ENCODE measurements around the gene KIF16B.

KIF16B gene

DNA sequence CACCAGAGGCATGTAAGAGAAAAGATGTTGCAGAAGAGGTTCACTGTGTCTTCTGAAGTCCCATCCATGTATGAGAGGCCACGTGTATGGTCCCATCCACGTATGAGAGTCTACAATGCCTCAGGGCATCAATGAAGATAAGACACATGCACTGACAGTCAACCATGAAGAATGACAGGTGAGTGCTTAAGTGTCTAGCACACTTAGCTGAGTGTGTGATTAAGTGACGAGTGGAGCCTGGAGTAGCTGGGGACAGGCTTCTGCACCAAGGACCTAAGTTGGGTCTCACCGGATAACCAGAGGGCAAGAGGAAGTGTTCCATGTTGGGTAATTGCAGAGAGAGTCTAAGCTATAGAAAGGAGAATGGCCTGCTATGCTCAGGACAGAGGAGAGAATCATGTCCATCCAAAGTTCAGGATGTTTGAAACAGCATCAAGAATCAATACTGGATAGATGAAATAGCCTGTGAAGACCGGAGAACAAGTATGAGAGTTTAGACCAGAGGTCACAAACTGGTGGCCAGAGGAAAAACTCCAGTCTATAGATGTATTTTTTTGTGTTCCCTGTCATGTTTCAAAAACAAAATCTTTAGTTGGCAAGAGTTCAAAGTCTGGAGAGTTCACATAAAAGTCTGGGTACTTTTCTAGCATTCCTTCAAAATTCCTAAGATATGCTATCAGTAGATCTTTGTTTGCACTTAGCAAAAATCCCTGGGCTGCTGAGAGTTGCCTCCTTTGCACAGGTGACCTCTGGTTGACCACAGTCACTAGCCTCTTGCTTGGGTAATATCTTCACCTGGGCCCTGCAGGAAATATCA, 165.8 kb downstream of the KIF16B start:
- H3K27ac ChIP-seq, result no peak overlapping the region
- DNase-seq (ENCODE audit: low read depth, low spot score), result no peak

DNA sequence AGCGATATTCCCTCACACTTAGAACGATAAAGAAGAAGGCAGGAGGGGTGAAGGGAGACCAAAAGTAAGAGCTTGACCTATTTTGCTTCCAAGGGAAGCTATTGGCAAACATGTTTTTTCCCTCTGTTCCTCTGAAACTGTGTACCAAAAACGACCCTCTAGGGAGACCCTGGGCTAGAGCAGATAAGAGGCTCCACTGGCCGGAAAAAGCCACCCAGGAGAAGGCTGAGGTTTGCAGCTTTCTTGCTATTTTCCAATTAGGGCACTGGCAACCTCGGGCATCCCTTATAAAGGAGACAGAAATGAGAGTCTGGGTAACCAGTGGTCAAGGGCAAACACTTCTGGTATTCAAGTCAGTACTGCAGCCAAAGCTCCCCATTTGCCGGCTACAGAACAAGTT, 168.0 kb downstream of the KIF16B start:
- DNase-seq (ENCODE audit: low read depth, low spot score), result no peak
- no peak overlapping the region for H3K27ac ChIP-seq

DNA sequence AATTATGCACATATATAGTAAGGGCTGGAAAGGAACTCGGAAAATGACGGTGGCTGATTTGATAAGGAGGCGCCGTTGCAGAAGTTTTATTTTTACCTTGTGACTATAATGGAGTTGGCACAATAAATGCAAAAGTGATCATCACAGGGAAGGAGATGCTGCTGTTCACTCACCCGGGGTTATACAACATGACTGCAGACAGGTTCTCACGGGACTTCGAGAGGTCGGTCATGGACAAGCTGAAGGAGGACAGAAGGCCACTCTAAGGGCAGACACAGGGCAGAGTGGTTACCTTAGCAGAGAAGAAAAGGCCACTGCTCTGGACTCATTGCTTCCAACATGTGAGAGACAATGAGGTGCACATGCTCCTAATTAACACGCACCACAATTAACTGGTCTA, 168.6 kb downstream of the KIF16B start:
- no peak for DNase-seq (ENCODE audit: low read depth, low spot score)
- H3K27ac ChIP-seq, result no peak overlapping the region

DNA sequence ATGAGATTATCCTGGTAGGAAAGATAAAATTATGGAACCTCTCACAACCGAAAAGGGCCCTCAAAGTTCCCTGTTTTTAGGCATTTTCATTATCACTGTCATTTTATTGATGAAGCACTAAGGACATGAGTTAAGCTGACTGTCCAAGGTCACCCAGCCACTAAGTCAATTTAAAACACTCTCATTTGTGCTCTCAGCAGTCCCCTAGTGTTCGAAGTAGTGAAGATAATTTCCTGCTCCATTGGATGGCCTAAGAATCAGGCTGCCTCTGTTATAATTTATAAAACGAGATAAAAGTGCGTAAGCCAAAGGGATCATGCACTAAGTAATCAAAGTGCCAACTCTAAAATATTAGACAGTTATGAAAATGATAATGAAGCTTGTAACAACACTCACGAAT, 169.1 kb downstream of the KIF16B start:
- DNase-seq (ENCODE audit: low read depth, low spot score), result no peak
- H3K27ac ChIP-seq, result no peak overlapping the region

DNA sequence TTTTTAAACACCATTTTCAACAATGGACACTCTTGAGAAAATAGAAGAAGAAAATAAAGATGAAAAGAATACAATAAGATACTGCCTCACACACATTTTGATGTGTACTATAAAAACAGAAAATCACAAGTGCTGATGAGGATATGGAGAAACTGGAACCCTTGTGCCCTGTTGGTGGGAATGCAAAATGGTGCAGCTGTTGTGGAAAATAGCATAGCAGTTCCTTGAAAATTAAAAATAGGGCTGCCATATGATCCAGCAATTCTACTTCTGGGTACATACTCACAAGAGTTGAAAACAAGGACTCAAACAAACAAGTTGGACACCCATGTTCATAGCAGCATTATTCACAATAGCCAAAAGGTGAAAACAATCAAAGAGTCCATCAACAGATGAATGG, 173.0 kb downstream of the KIF16B start:
- DNase-seq (ENCODE audit: low read depth, low spot score), result no peak
- no peak overlapping the region for H3K27ac ChIP-seq

DNA sequence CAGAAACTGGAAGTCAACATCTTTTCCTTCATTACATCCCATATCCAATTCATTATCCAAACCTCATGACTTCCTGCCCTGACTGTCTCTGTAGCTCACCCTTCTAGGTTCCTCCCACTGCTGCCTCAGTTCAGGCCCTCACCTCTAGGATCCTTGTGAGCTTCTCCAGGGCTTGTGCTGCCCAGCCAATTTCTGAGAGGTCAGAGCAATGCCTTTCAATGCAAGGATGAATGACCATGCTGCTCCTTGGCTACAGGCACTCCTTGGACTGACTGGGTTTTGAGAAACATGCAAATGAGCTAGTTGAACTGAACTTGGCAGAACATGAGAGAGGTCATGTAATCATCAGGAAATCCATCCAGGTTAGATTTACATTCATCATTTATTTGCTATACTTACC, 173.4 kb downstream of the KIF16B start:
- H3K27ac ChIP-seq, result no peak overlapping the region
- no peak for DNase-seq (ENCODE audit: low read depth, low spot score)

DNA sequence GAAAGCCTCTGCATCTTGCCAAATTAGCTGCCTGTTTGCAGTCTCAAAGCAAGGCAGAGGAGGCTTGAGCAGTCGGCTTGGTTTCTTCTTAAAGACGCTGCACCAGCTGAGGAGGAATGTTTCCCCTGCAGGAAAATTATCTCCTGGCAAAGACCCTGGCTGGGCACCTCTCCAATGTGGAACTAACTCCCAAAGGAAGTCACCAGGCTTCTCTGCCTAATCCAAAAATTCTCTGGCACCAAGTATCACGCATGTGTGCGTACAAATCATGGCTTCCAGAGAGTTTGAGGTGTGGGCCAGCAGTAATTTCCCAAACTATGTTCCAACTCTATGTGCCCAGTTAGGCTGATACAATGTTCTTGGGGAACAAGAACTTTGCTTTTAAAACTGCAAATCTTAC, 176.2 kb downstream of the KIF16B start:
- DNase-seq (ENCODE audit: low read depth, low spot score), result no peak
- H3K27ac ChIP-seq, result no peak overlapping the region

DNA sequence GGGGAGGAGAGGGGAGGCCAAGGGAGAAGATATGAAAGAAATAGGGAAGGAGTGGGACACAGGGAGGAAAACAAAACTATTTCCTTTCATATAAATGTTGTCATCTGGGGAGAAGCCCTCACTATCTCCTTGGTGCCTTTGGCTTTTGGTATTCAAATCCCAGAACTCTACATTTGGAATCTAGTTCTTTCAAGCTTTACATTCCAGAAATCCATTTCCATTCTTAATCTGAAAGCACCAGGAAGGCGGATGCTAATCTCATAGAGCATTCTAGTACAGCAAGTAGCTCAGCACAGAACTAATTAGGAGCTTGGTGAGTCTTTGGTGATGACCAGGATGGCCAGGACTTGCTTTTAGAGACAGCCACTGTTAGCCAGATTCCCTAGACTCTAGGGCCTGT, 177.9 kb downstream of the KIF16B start:
- H3K27ac ChIP-seq, result no peak overlapping the region
- no peak for DNase-seq (ENCODE audit: low read depth, low spot score)

DNA sequence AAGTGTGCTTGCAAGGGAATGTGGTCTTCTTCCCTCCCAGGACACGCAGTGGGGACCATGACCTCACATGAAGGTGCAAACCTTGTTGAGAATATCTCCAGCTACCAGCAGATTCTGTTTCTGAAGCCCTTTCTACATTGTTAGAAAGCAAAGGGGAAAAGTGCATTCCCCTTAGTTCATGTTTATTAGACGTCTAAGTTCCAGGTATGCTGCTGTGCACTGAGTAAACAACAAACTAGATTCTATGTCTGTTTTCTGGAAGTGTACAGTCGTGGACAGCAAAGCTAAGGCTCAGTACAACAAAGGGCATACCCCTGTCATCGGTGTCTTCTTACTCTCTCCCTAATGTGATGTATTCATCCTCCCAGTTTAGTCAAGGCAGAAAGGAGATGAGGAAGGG, 178.5 kb downstream of the KIF16B start:
- DNase-seq (ENCODE audit: low read depth, low spot score), result no peak
- no peak overlapping the region for H3K27ac ChIP-seq

DNA sequence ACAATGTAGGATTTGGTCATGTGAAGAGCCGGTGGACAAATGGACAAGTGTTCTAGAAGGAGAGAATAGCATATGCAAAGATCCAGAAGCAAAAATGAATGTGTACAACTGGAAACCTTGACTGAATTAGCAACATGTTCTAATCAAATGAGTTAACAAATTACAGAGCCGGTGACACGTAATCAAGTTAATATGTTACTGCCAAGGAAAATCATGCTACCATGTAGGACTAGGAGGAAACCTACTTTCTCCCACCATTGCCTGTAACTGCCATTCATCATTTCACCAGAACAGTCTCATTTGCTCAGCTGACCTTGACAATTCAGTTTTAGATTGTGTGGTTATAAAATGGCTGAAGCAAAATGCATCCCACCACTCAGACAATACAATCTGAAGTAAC, 179.4 kb downstream of the KIF16B start:
- DNase-seq (ENCODE audit: low read depth, low spot score), result no peak
- no peak overlapping the region for H3K27ac ChIP-seq

DNA sequence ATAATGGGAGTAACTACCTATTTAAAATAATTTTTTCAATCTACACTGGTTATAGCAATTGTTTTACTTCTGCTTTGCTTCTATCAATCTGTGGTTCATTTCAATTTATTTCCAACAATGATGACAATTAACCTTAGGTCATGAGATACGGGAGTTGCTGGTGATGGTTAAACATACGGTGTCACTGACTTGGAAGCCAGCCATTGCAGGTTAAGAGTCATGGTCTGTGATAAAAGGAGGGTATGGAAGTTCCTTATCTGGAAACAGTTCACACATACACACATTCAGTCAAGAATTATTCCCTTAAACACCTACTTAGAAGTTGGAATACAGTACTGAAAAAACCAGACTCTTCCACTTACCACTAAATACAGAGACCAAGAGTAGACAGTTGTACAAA, 180.0 kb downstream of the KIF16B start:
- no peak for DNase-seq (ENCODE audit: low read depth, low spot score)
- H3K27ac ChIP-seq, result no peak overlapping the region

DNA sequence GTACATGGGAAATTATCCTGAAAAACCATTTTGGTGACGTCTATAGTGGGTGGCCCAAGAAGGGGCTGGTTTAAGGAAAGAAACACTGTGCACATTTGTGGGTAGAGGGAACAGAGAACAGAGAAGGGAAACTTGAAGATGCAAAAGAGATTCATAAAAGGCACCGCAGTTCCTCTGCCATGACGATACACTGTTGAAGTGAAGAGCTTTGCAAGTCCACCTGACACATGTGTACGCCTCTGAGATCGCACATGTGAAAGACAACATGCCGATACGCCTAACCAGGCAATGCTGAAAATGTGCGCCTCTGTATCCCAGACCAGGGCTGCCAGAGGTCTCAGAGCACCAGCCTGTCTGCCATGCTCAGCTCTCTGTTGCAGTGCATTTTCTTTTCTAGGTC, 180.9 kb downstream of the KIF16B start:
- DNase-seq (ENCODE audit: low read depth, low spot score), result no peak

DNA sequence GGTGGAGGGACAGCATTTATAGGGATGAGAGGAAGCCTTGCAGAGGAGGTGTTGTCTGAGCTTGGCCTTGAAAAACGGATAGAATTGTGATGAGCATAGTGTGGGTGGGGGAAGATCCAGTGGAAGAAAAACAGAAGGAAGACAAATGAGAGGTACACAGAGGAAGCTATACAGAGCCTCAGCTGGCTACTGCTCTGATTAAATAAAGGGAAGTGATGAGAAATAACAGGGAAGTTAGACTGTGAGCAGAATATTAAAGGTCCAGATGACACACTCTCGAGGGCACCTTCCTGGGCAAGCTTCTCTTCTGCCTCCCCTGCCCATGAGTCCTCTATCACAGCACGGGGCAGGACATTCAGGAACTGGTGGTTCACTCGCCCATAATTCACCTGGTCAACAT, 182.3 kb downstream of the KIF16B start:
- H3K27ac ChIP-seq, result no peak overlapping the region
- DNase-seq (ENCODE audit: low read depth, low spot score), result no peak

More for the DNA sequence above, 180.9 kb downstream of the KIF16B start:
- H3K27ac ChIP-seq, result no peak overlapping the region

DNA sequence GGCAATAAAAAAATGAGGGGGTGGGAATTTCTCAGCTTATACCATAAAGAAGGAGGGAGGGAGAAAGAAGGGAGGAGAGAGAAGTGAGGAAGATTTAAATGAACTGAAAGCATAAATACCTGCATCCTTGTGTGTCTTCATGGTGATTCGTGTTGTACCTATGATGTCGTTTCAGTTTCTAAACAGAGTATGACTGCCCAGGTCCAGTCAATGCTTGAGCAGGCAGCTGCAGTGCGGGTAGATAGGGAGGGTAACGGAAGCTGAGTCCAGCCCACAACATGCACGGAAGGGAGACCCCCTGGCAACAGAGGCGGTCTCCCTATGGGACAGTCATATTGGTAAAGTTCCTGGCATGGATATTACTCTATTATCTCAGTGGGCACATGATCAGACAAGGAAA, 184.5 kb downstream of the KIF16B start:
- DNase-seq (ENCODE audit: low read depth, low spot score), result no peak
- H3K27ac ChIP-seq, result no peak overlapping the region

DNA sequence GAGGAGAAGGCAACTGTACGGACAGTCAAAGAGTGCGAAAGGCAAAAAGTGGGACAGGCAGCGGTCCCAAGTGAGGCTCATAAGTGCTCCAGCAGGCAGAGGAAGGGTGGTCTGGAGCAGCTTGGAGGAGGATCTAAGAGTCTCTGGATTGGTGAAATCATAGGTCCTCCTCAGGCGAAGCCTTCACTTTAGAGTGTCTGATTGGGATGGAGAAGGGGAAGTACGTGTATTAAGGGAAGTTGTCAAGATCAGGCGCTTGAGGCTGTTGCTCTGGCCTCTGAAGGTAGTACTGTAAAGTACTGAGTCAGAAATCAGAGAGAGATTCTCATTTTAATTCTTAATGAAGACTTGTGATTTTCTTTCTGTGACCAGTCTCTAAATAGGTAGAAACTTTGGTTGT, 185.6 kb downstream of the KIF16B start:
- no peak overlapping the region for H3K27ac ChIP-seq
- no peak for DNase-seq (ENCODE audit: low read depth, low spot score)

DNA sequence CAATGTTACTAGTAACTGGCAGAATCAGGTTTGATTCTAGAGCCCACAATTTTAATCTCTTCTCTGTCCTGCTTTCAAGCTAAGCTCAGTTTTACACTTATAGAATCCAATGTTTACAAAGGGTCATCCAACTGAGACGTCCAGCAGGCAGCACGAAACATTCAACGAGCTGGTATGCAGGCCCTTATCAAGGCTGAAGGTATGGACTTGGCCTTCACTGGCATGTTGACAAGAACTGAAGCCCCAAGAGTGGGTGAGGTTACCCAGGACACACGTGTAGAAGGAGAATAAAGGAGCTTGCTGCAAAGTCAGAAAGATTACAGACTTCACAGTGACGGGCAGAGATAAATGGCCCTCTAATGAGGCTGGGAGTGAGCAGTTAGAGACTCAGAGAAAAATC, 187.4 kb downstream of the KIF16B start:
- no peak for DNase-seq (ENCODE audit: low read depth, low spot score)
- H3K27ac ChIP-seq, result no peak overlapping the region

DNA sequence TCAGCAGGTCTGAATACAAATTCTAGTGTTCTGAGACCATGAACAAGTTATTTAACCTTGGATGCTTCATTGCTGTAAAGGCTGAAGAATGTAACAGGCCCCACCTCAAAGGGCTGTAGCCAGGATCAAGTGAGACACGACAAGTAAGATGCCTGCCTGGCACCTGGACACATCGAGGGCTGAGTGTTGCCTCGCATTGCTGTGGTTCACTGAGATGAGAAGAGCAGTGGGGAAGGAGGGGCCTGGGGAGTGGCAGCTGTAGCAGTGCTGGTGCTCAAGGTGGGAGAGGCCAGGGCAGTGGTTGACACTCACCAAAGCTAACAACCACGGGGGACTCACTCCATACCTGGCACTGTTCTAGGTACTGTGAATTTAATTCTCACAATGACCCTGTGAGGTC, 187.8 kb downstream of the KIF16B start:
- H3K27ac ChIP-seq, result no peak overlapping the region
- no peak for DNase-seq (ENCODE audit: low read depth, low spot score)

DNA sequence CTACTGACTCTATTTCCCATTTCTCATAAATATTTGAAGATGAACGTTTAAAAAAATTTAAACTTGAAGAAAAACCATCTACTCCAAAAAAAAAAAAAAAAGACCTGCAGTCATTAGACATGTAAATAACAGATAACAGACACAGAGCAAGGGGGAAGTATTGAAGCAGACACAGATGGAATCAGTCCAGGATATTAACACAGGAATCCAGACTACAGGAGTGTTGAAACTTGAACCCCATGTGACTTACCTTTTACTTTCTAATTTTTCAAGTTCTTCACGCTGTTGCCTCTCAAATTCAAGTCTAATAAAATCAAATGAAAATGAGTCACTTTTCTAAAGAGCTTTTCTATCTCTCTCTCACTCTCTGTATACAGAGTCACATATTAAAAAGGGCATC, 191.8 kb downstream of the KIF16B start:
- no peak overlapping the region for H3K27ac ChIP-seq
- no peak for DNase-seq (ENCODE audit: low read depth, low spot score)

DNA sequence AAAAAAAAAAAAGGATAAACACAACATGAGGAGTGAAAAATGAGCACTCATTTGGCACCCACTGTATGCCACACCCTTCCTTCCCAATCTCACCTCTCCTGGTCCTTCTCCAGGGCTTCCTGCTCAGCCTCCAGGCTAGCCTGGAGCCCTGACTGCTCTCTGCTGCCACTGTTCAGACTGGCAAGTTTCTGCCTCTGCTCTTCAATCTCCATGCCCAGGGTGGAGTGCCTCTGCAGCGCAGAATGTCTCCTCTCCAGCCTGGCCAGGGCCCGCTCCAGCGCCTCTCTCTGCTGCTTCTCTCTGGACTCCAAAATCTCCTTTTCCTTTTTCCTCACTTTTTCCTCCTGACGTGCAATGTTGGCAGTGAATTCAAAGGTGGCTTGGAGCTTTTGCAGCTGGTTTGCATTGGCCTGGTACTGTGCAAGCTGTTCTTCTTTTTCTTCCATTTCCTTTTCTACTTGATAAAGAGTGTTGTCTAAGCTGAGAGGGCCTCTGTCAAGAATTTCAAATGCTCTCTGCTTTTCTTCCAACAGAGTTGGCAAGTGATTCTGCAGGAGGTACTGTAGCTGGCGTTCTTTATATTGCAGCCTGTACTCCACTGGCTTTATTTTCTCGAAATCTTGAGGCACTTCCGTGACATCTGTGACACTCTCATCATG, 194.4 kb downstream of the KIF16B start:
- no peak overlapping the region for H3K27ac ChIP-seq
- DNase-seq (ENCODE audit: low read depth, low spot score), result no peak

DNA sequence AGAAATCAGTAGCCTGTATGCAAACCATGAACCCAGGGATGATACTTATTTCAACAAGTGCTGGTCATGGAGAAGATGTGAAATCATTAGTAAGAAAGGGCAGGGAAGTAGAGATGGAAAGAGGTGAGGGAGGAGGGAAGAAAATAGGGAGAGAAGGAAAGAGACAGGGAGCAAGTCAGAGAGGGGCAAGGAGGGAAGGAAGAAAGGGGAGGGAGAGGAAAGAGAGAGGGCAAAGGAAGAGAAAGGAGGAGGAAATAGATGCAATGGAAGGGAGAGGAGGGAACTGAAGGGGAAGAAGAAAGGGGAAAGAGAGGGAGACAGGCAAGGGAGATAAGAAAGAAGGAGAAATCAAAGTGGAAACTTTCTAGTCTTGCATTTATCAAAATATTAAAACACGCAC, 195.1 kb downstream of the KIF16B start:
- DNase-seq (ENCODE audit: low read depth, low spot score), result no peak

DNA sequence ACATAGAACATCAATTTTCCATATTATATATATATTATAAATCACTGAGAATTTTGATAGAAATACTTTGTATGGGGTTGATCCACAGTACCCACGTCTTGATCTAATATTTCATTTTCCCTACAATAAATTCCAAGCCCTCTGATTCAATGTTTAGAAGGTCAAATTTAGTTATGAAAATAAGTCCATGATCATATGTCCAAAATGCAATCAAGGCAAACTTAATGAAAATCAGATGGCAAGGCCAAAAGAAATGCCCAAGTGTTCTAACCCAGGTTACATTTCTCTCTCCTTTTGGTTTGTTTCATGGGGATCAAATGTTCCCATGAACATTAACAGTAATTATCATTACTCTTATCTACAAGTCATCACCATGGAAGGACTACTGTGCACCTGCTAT, 203.8 kb downstream of the KIF16B start:
- no peak for DNase-seq (ENCODE audit: low read depth, low spot score)
- no peak overlapping the region for H3K27ac ChIP-seq

More for the DNA sequence above, 195.1 kb downstream of the KIF16B start:
- H3K27ac ChIP-seq, result no peak overlapping the region

Measured in epithelial cell of prostate (primary cell).